Neural cell (in vitro differentiated cells): Measurements from ENCODE around the gene TLN1. TPM values are rescaled to one million over a fixed set of nuclear protein-coding genes. Genes with fewer than 3 reads are reported as not detected.

Source experiments
- H2AFZ ChIP-seq: fragments of 200-600, 300-800 bp; sonication (generic), shearing (Covaris generic); 2 replicates; pipeline ENCODE4 v1.6.0; 2014; ENCODE audit warnings: low read depth, mild to moderate bottlenecking, antibody characterized with exemption, low read length, moderate library complexity
- H3F3A ChIP-seq: fragments of 200-600 bp; shearing (Covaris generic); 2 replicates; pipeline ENCODE4 v1.6.1; 2016; ENCODE audit warnings: mild to moderate bottlenecking, moderate library complexity, mixed read lengths, antibody characterized with exemption, low read length; ENCODE audit not compliant: insufficient read depth, poor library complexity, severe bottlenecking
- H3K27ac ChIP-seq: fragments of 200-600, 300-800 bp; sonication (generic), shearing (Covaris generic); 2 replicates; pipeline ENCODE4 v1.5.1; 2014; ENCODE audit warnings: mild to moderate bottlenecking, low read length, moderate library complexity
- H3K27me3 ChIP-seq: fragments of 300-800, 200-600 bp; sonication (generic), shearing (Covaris generic); 2 replicates; pipeline ENCODE4 v1.6.0; 2014; ENCODE audit warnings: mild to moderate bottlenecking, low read depth, low read length, moderate library complexity; ENCODE audit not compliant: insufficient read depth
- H3K36me3 ChIP-seq: fragments of 300-800, 200-600 bp; sonication (generic), shearing (Covaris generic); 2 replicates; pipeline ENCODE4 v1.5.1; 2014; ENCODE audit warnings: mild to moderate bottlenecking, antibody characterized with exemption, low read length, moderate library complexity; ENCODE audit not compliant: insufficient read depth
- H3K4me2 ChIP-seq: fragments of 300-800, 200-600 bp; sonication (generic), shearing (Covaris generic); 2 replicates; pipeline ENCODE4 v1.6.0; 2014; ENCODE audit warnings: mild to moderate bottlenecking, low read length
- H3K4me3 ChIP-seq: fragments of 300-800, 200-600 bp; sonication (generic), shearing (Covaris generic); 2 replicates; pipeline ENCODE4 v1.5.1; 2014; ENCODE audit warnings: mild to moderate bottlenecking, low read length, moderate library complexity
- H3K79me2 ChIP-seq: fragments of 200-600 bp; shearing (Covaris generic); replicated peaks from 2 replicates; pipeline ENCODE4 v1.6.0; 2014; ENCODE audit warnings: mild to moderate bottlenecking, low read length, moderate library complexity; ENCODE audit not compliant: insufficient read depth
- H3K9ac ChIP-seq: fragments of 300-800, 200-600 bp; sonication (generic), shearing (Covaris generic); 2 replicates; pipeline ENCODE4 v1.6.1; 2016; ENCODE audit warnings: mild to moderate bottlenecking, low read length, mixed read lengths
- H3K9me2 ChIP-seq: fragments of 200-600 bp; shearing (Covaris generic); 2 replicates; pipeline ENCODE4 v1.6.1; 2016; ENCODE audit warnings: mild to moderate bottlenecking, low read length, mixed read lengths; ENCODE audit not compliant: insufficient read depth
- H3K9me3 ChIP-seq: fragments of 200-600, 300-800 bp; sonication (generic), shearing (Covaris generic); 2 replicates; pipeline ENCODE4 v1.6.1; 2016; ENCODE audit warnings: mild to moderate bottlenecking, mixed run types, low read length, moderate library complexity, mixed read lengths
- H4K20me1 ChIP-seq: fragments of 200-600 bp; shearing (Covaris generic); 2 replicates; pipeline ENCODE4 v1.6.1; 2016; ENCODE audit warnings: mild to moderate bottlenecking, mixed run types; ENCODE audit not compliant: insufficient read depth
- CTCF ChIP-seq: fragments of 450-650 bp; IDR thresholded peaks from 2 replicates; pipeline ENCODE4 v1.5.1; 2014; ENCODE audit warnings: antibody characterized with exemption, mild to moderate bottlenecking, moderate library complexity; ENCODE audit not compliant: poor library complexity, severe bottlenecking
- EP300 ChIP-seq: fragments of 450-650 bp; conservative IDR thresholded peaks from 2 replicates; pipeline ENCODE4 v1.6.1; 2014; ENCODE audit warnings: antibody characterized with exemption, mild to moderate bottlenecking, moderate library complexity; ENCODE audit not compliant: poor library complexity, severe bottlenecking
- EZH2 ChIP-seq: fragments of 200-600, 300-800 bp; shearing (Covaris generic), sonication (generic); IDR thresholded peaks from 2 replicates; pipeline ENCODE4 v1.6.1; 2014; ENCODE audit warnings: antibody characterized with exemption, low read length, borderline replicate concordance, mild to moderate bottlenecking; ENCODE audit not compliant: insufficient read depth, poor library complexity, severe bottlenecking
- MXI1 ChIP-seq: fragments of 450-650 bp; conservative IDR thresholded peaks from 2 replicates; pipeline ENCODE4 v1.6.1; 2014; ENCODE audit warnings: antibody characterized with exemption, mild to moderate bottlenecking; ENCODE audit not compliant: poor library complexity, severe bottlenecking
- POLR2AphosphoS5 ChIP-seq: IDR thresholded peaks from 2 replicates; pipeline ENCODE4 v1.6.1; 2012
- RAD21 ChIP-seq: fragments of 450-650 bp; conservative IDR thresholded peaks from 2 replicates; pipeline ENCODE4 v1.6.1; 2014; ENCODE audit warnings: antibody characterized with exemption, mild to moderate bottlenecking, moderate library complexity
- SMC3 ChIP-seq: fragments of 450-650 bp; conservative IDR thresholded peaks from 2 replicates; pipeline ENCODE4 v1.6.1; 2014; ENCODE audit warnings: antibody characterized with exemption, mild to moderate bottlenecking, moderate library complexity; ENCODE audit not compliant: poor library complexity
- TAF1 ChIP-seq: IDR thresholded peaks from 2 replicates; pipeline ENCODE4 v1.6.1; 2012; ENCODE audit warnings: low read depth
- polyA plus RNA-seq: library from polyadenylated mRNA; depleted of rRNA; stranded (reverse); fragments of >200 nt; gene quantifications from 2 replicates; pipeline ENCODE4 v1.2.3, GENCODE V29; 2014
- TF ChIP-seq, protein P1 (sequence below): IDR thresholded peaks from 2 replicates; pipeline ENCODE4 v1.6.1; 2012; ENCODE audit warnings: borderline replicate concordance

The TLN1 gene
- polyA plus RNA-seq, 1 donor from 2014 or later = 7.1 TPM

DNA sequence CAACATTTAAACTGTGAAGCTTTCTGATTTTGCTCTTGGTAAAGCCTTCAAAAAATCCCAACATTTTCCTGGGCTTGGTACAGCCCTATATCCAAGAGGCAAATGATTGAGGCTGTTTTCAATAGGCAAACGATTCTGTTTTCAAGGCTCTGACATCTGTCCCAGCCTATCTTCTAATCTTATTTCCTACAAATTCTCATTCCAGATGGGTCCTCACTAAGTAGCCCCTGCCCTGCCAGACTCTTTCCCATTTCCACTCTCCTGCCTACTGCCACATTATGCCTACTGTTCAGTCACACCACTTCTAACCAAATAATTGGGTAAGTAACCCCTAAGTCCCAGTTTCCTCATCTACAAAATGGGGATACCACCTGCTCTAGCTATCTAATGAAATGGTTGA is 13.6 kb upstream of the TLN1 start:
- no peak overlapping the region for H3K9ac ChIP-seq
- no peak for TF ChIP-seq EP300
- no peak for TF ChIP-seq CTCF
- no peak for TF ChIP-seq MXI1
- TF ChIP-seq RAD21 = no peak
- TF ChIP-seq EZH2 = no peak
- no peak for TF ChIP-seq TAF1
- TF ChIP-seq SMC3 = no peak
- TF ChIP-seq, protein P1, sequence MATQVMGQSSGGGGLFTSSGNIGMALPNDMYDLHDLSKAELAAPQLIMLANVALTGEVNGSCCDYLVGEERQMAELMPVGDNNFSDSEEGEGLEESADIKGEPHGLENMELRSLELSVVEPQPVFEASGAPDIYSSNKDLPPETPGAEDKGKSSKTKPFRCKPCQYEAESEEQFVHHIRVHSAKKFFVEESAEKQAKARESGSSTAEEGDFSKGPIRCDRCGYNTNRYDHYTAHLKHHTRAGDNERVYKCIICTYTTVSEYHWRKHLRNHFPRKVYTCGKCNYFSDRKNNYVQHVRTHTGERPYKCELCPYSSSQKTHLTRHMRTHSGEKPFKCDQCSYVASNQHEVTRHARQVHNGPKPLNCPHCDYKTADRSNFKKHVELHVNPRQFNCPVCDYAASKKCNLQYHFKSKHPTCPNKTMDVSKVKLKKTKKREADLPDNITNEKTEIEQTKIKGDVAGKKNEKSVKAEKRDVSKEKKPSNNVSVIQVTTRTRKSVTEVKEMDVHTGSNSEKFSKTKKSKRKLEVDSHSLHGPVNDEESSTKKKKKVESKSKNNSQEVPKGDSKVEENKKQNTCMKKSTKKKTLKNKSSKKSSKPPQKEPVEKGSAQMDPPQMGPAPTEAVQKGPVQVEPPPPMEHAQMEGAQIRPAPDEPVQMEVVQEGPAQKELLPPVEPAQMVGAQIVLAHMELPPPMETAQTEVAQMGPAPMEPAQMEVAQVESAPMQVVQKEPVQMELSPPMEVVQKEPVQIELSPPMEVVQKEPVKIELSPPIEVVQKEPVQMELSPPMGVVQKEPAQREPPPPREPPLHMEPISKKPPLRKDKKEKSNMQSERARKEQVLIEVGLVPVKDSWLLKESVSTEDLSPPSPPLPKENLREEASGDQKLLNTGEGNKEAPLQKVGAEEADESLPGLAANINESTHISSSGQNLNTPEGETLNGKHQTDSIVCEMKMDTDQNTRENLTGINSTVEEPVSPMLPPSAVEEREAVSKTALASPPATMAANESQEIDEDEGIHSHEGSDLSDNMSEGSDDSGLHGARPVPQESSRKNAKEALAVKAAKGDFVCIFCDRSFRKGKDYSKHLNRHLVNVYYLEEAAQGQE = no peak
- no peak for TF ChIP-seq POLR2AphosphoS5
- H3K36me3 ChIP-seq = no peaks in the 10 kb centered on the region
- H3K4me3 ChIP-seq = peak overlapping the region; percentile 93
- no peaks in the 10 kb centered on the region for H3K9me2 ChIP-seq
- no peak overlapping the region for H2AFZ ChIP-seq
- H3K27ac ChIP-seq = no peak overlapping the region
- no peaks in the 10 kb centered on the region for H4K20me1 ChIP-seq
- H3K27me3 ChIP-seq = no peaks in the 10 kb centered on the region
- H3F3A ChIP-seq = no peaks in the 10 kb centered on the region
- peak overlapping the region; percentile 81 for H3K4me2 ChIP-seq
- H3K9me3 ChIP-seq = no peaks in the 10 kb centered on the region
- H3K79me2 ChIP-seq = peaks cover 38% of the 10 kb centered on the region

DNA sequence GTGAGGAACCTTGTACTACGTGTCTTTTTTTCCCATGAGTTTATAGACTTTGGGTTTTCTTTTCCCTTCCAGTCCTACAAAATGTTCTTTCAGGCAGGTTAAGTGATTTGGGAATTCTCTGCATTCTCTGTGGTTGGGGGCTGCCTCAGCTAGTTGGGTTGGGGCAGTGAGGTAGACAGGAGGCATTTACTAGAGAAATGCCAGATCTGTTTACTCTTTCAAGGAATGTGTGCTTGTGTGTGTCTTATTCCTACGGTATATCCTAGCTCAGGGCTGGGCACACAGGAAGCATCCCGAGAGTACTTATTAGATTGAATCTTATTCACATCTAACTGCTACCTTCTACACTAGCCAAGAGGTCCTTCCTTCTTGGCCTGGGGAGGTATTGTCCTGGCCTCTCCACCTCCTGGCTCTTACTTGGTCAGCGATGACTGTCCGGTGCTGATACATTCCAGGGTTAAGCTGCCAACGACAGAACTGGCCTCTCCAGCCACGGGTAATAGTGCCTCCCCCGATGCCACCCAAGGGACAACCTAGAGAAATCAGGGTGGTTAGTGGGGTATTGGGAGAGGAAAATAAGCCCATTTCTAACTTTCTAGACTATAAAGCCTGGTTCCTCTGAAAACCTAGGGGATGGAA is 12.0 kb upstream of the TLN1 start:
- no peak overlapping the region for H3K4me2 ChIP-seq
- no peaks in the 10 kb centered on the region for H3F3A ChIP-seq
- H3K27me3 ChIP-seq = no peaks in the 10 kb centered on the region
- no peak overlapping the region for H3K27ac ChIP-seq
- H3K4me3 ChIP-seq = no peak overlapping the region
- H3K9me2 ChIP-seq = no peaks in the 10 kb centered on the region
- H3K9ac ChIP-seq = no peak overlapping the region
- no peak for TF ChIP-seq POLR2AphosphoS5
- no peaks in the 10 kb centered on the region for H4K20me1 ChIP-seq
- H3K79me2 ChIP-seq = peaks cover 38% of the 10 kb centered on the region
- H3K36me3 ChIP-seq = no peaks in the 10 kb centered on the region
- no peaks in the 10 kb centered on the region for H3K9me3 ChIP-seq
- H2AFZ ChIP-seq = no peak overlapping the region
